ENCODE data around the gene CCR5AS.

- TF ChIP-seq, protein P1, sequence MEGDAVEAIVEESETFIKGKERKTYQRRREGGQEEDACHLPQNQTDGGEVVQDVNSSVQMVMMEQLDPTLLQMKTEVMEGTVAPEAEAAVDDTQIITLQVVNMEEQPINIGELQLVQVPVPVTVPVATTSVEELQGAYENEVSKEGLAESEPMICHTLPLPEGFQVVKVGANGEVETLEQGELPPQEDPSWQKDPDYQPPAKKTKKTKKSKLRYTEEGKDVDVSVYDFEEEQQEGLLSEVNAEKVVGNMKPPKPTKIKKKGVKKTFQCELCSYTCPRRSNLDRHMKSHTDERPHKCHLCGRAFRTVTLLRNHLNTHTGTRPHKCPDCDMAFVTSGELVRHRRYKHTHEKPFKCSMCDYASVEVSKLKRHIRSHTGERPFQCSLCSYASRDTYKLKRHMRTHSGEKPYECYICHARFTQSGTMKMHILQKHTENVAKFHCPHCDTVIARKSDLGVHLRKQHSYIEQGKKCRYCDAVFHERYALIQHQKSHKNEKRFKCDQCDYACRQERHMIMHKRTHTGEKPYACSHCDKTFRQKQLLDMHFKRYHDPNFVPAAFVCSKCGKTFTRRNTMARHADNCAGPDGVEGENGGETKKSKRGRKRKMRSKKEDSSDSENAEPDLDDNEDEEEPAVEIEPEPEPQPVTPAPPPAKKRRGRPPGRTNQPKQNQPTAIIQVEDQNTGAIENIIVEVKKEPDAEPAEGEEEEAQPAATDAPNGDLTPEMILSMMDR (IDR thresholded peaks at IDR 0.05) = no peak
- TF ChIP-seq POLR2A (IDR thresholded peaks at IDR 0.05) = no peak
Measured at GRCh38 chr3:46420931-46421330, 14.1 kb upstream of the CCR5AS start.

All from prostate gland (tissue), 2 donors.